ENCODE data around the gene LMBR1. TPM values are rescaled to one million over a fixed set of nuclear protein-coding genes. Genes with fewer than 3 reads are reported as not detected.

LMBR1 gene
- total and polyA plus RNA-seq, 2 of the 4 experiments (the other 2 are of a cell fraction), result 11.9 to 19.9 TPM

GRCh38 chr7:156906200-156906649, 13.2 kb upstream of the LMBR1 start:
- H3K9ac ChIP-seq (ENCODE audit: low read depth, low read length), result no peak overlapping the region
- no peak overlapping the region for H3K14ac ChIP-seq (replicated peaks; ENCODE audit: low read depth, low read length)
- WGBS, 2 experiments (ENCODE audit: extremely low coverage in 2 of 2, insufficient read length in 1 of 2), result no CpG with 5 or more reads among the region's 4 CpGs
- H4K5ac ChIP-seq (ENCODE audit: low read depth, low read length), result no peak overlapping the region
- CTCF ChIA-PET, result no interaction called here
- H3K4me3 ChIP-seq (ENCODE audit: insufficient read depth, low read depth, low read length), result no peak overlapping the region
- H3K79me1 ChIP-seq (ENCODE audit: low read depth in 1 of 2, low read length in 2 of 2), result no peaks in the 10 kb centered on the region
- no peak overlapping the region for H2BK120ac ChIP-seq (ENCODE audit: low read depth, low read length)
- no peak overlapping the region for H4K8ac ChIP-seq (ENCODE audit: low read depth in 2 of 2, low read length in 2 of 2)
- no peak overlapping the region for H3K27ac ChIP-seq (ENCODE audit: insufficient read depth, low read length)
- H2BK15ac ChIP-seq (ENCODE audit: low read depth, low read length), result no peak overlapping the region
- H2AK5ac ChIP-seq (ENCODE audit: low read depth, low read length), result no peak overlapping the region
- no peak overlapping the region for H3K23ac ChIP-seq (ENCODE audit: low read depth, low read length)
- no peak overlapping the region for H3K4me2 ChIP-seq (ENCODE audit: low read depth, low read length)
- H2BK5ac ChIP-seq (ENCODE audit: low read depth, low read length, poor library complexity, severe bottlenecking), result no peak overlapping the region
- no peaks in the 10 kb centered on the region for H3K9me3 ChIP-seq (ENCODE audit: control insufficient read depth, insufficient read depth, low read length)
- no peak overlapping the region for H4K91ac ChIP-seq (ENCODE audit: insufficient read depth, low read depth, low read length)
- ATAC-seq (ENCODE audit: low read depth), result no peak
- no peak for DNase-seq
- no peaks in the 10 kb centered on the region for H4K20me1 ChIP-seq (ENCODE audit: insufficient read depth, low read length)
- H2AK9ac ChIP-seq (replicated peaks; ENCODE audit: low read depth, low read length, poor library complexity), result no peak overlapping the region
- no peaks in the 10 kb centered on the region for H3K36me3 ChIP-seq (ENCODE audit: control insufficient read depth, insufficient read depth, low read length)
- no peaks in the 10 kb centered on the region for H3K27me3 ChIP-seq (ENCODE audit: control insufficient read depth, insufficient read depth, low read length)
- no peak overlapping the region for H3K4ac ChIP-seq (ENCODE audit: low read depth, low read length)
- in situ Hi-C loops (cut with MboI; ENCODE audit: low sequenced_read_pairs) (no loop called here), intact Hi-C loops (cut with micrococcal nuclease) (no loop called here), dilution Hi-C loops (cut with HindIII; ENCODE audit: low sequenced_read_pairs, unreplicated experiment) (no loop called here)
- H3K18ac ChIP-seq (ENCODE audit: low read depth, low read length), result no peak overlapping the region
- H3K9me1 ChIP-seq (ENCODE audit: insufficient read depth, low read length), result no peaks in the 10 kb centered on the region; the same call in 1 of the 2 replicates
- H2AFZ ChIP-seq (replicated peaks; ENCODE audit: low read length, poor library complexity), result no peak overlapping the region
- H2BK20ac ChIP-seq (ENCODE audit: low read depth, low read length), result no peak overlapping the region
- POLR2A ChIA-PET (ENCODE audit: unreplicated experiment), result no interaction called here
- TF ChIP-seq POLR2A (IDR thresholded peaks at IDR 0.05; ENCODE audit: low read depth, low read length) (no peak), USF2 (IDR thresholded peaks at IDR 0.05; ENCODE audit: low read depth, low read length) (no peak), RAD21 (IDR thresholded peaks at IDR 0.05; ENCODE audit: low read length) (no peak), MAZ (IDR thresholded peaks at IDR 0.05; ENCODE audit: borderline replicate concordance, low read depth, low read length) (no peak), CTCF (conservative IDR thresholded peaks at IDR 0.05; ENCODE audit: low read depth, low read length) (no peak)
- H3K4me1 ChIP-seq (ENCODE audit: control insufficient read depth, insufficient read depth, low read length), result no peaks in the 10 kb centered on the region; the same call in 1 of the 2 replicates
- no peak overlapping the region for H3K56ac ChIP-seq (ENCODE audit: extremely low read depth, insufficient read depth, low read length)
- no TSS peak for BruUV-seq (replicated peaks)

Data from IMR-90 (cell line).